ENCODE results near the gene HSPD1. TPM values are rescaled to one million over a fixed set of nuclear protein-coding genes. Genes with fewer than 3 reads are reported as not detected.

Gene HSPD1
- total and polyA plus RNA-seq, 10 of the 15 experiments (the other 5 are each of a cell fraction or from before 2014, with no cell fraction given), result 345 to 1,169 (median 695) TPM

- TF ChIP-seq RFX5 (IDR thresholded peaks at IDR 0.05; ENCODE audit: low read depth, low read length) (peak; percentile 86), LARP7 (IDR thresholded peaks at IDR 0.05) (peak; percentile 82; the same call in 1 of the 2 replicates), PML (IDR thresholded peaks at IDR 0.05; ENCODE audit: low read length) (peak; percentile 95; the same call in 1 of the 2 replicates), ZNF622 (IDR thresholded peaks at IDR 0.05) (no peak), DPF2 (IDR thresholded peaks at IDR 0.05) (peak; percentile 4; the same call in 1 of the 2 replicates), ZBTB33 (IDR thresholded peaks at IDR 0.05) (no peak), BHLHE40 (IDR thresholded peaks at IDR 0.05; ENCODE audit: borderline replicate concordance in 1 of 2, low read depth in 2 of 2, low read length in 1 of 2) (peak; percentile 52 to 69; a peak in 3 of 4 replicates), SMAD1 (IDR thresholded peaks at IDR 0.05; ENCODE audit: low read depth, partially characterized antibody) (no peak), FOXK2 (IDR thresholded peaks at IDR 0.05) (peak; percentile 19; the same call in 1 of the 2 replicates), ZBTB11 (CRISPR knock-in tag; IDR thresholded peaks at IDR 0.05) (peak; percentile 70), BCL3 (IDR thresholded peaks at IDR 0.05; ENCODE audit: borderline replicate concordance, insufficient read depth, low read depth, low read length, poor library complexity, severe bottlenecking) (no peak), MYC (IDR thresholded peaks at IDR 0.05; ENCODE audit: insufficient read depth, insufficient read length, insufficient replicate concordance, low read length, severe bottlenecking) (no peak), CEBPB (IDR thresholded peaks at IDR 0.05; ENCODE audit: borderline replicate concordance in 1 of 2, low read depth in 2 of 2, low read length in 2 of 2) (peak in 1 of 2 experiments; percentile 73; a peak in 1 of 4 replicates), HCFC1 (IDR thresholded peaks at IDR 0.05; ENCODE audit: low read length) (0 out of 2 replicates have a peak, but pooled peaks have one; percentile 14), SMC3 (IDR thresholded peaks at IDR 0.05; ENCODE audit: borderline replicate concordance, low read length) (no peak), CREB1 (IDR thresholded peaks at IDR 0.05; ENCODE audit: low read depth) (peak; percentile 94), RB1 (IDR thresholded peaks at IDR 0.05; ENCODE audit: borderline replicate concordance) (peak; percentile 75; the same call in 1 of the 2 replicates), POLR2AphosphoS2 (IDR thresholded peaks at IDR 0.05; ENCODE audit: low read depth, low read length) (peak; percentile 77; the same call in 1 of the 2 replicates)
Measured at GRCh38 chr2:197453123-197453913, 46.3 kb downstream of the HSPD1 start, which contains the start of gene COQ10B (continued).
